SJSA1 (cell line): ENCODE results near the gene NR5A2. TPM values are rescaled to one million over a fixed set of nuclear protein-coding genes. Genes with fewer than 3 reads are reported as not detected.

Experiments
- DNase-seq, 2 experiments: peaks; one replicate each; pipeline ENCODE4 v3.0.0-alpha.2; 2015 to 2020; ENCODE audit warnings: low spot score in 2 of 2, low read depth in 1 of 2
- H3K27ac ChIP-seq: fragments of 250-450 bp; sonication (Bioruptor Pico); 2 replicates; pipeline ENCODE4 v1.5.1; 2020; ENCODE audit warnings: mild to moderate bottlenecking, moderate library complexity
- H3K27me3 ChIP-seq: fragments of 250-450 bp; sonication (Bioruptor Pico); replicated peaks from 2 replicates; pipeline ENCODE4 v1.5.1; 2020; ENCODE audit warnings: mild to moderate bottlenecking, moderate library complexity
- H3K36me3 ChIP-seq: fragments of 250-450 bp; sonication (Bioruptor Pico); 2 replicates; pipeline ENCODE4 v1.5.1; 2020; ENCODE audit warnings: mild to moderate bottlenecking
- H3K4me1 ChIP-seq: fragments of 250-450 bp; sonication (Bioruptor Pico); replicated peaks from 2 replicates; pipeline ENCODE4 v1.6.1; 2021; ENCODE audit warnings: mild to moderate bottlenecking
- H3K4me3 ChIP-seq: fragments of 250-450 bp; sonication (Bioruptor Pico); 2 replicates; pipeline ENCODE4 v1.5.1; 2020; ENCODE audit warnings: mild to moderate bottlenecking
- H3K9me3 ChIP-seq: fragments of 250-450 bp; sonication (Bioruptor Pico); replicated peaks from 2 replicates; pipeline ENCODE4 v1.5.1; 2020; ENCODE audit warnings: mild to moderate bottlenecking
- total RNA-seq: library from RNA; depleted of rRNA; stranded (reverse); fragments of >200 nt; shearing (Covaris generic); gene quantifications from 2 replicates; pipeline ENCODE4 v1.2.3, GENCODE V29; 2014

The NR5A2 gene
- total RNA-seq, 1 experiment from 2014 or later, result 0.03 TPM

- H3K4me1 ChIP-seq, result peaks cover 4% of the 10 kb centered on the region
- no peaks in the 10 kb centered on the region for H3K9me3 ChIP-seq
- H3K27ac ChIP-seq, result no peak overlapping the region
- H3K27me3 ChIP-seq, result no peaks in the 10 kb centered on the region
- no peak overlapping the region for H3K4me3 ChIP-seq
- DNase-seq, result no peak
- H3K36me3 ChIP-seq, result no peaks in the 10 kb centered on the region
Measured at GRCh38 chr1:200157715-200158114, 130.2 kb downstream of the NR5A2 start.

DNA sequence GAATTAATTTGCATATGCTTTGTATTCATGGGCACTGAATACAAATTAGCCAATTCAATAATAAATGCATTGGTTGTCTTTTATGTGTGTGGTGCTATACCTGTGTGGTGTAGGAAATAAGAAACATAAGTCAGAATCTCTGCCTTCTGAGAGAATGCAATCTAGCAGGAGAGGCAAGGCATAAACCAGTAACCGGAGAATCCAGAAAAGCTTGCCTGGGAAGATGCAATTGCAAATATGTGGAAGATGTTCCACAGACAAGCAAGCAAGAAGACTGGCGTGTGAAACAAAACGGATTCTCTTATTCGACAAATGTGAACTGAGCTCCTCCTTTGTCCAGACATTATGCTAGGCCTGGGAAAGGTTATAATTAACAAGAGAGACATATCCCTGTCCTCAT, 134.3 kb downstream of the NR5A2 start:
- Histone ChIP-seq H3K4me3 (no peak overlapping the region), H3K4me1 (no peaks in the 10 kb centered on the region), H3K27me3 (no peaks in the 10 kb centered on the region), H3K27ac (no peak overlapping the region), H3K36me3 (no peaks in the 10 kb centered on the region), H3K9me3 (no peaks in the 10 kb centered on the region)
- DNase-seq, result no peak

GRCh38 chr1:200162258-200162657, 134.7 kb downstream of the NR5A2 start:
- H3K4me1 ChIP-seq, result no peaks in the 10 kb centered on the region
- no peak for DNase-seq
- no peak overlapping the region for H3K27ac ChIP-seq
- no peaks in the 10 kb centered on the region for H3K36me3 ChIP-seq
- H3K4me3 ChIP-seq, result no peak overlapping the region
- no peaks in the 10 kb centered on the region for H3K27me3 ChIP-seq
- H3K9me3 ChIP-seq, result no peaks in the 10 kb centered on the region

GRCh38 chr1:200162877-200163276, 135.4 kb downstream of the NR5A2 start:
- no peak for DNase-seq
- H3K4me3 ChIP-seq, result no peak overlapping the region
- H3K36me3 ChIP-seq, result no peaks in the 10 kb centered on the region
- H3K27me3 ChIP-seq, result no peaks in the 10 kb centered on the region
- no peaks in the 10 kb centered on the region for H3K4me1 ChIP-seq
- no peak overlapping the region for H3K27ac ChIP-seq
- H3K9me3 ChIP-seq, result no peaks in the 10 kb centered on the region

- no peaks in the 10 kb centered on the region for H3K36me3 ChIP-seq
Measured at GRCh38 chr1:200163911-200164310, 136.4 kb downstream of the NR5A2 start.

DNA sequence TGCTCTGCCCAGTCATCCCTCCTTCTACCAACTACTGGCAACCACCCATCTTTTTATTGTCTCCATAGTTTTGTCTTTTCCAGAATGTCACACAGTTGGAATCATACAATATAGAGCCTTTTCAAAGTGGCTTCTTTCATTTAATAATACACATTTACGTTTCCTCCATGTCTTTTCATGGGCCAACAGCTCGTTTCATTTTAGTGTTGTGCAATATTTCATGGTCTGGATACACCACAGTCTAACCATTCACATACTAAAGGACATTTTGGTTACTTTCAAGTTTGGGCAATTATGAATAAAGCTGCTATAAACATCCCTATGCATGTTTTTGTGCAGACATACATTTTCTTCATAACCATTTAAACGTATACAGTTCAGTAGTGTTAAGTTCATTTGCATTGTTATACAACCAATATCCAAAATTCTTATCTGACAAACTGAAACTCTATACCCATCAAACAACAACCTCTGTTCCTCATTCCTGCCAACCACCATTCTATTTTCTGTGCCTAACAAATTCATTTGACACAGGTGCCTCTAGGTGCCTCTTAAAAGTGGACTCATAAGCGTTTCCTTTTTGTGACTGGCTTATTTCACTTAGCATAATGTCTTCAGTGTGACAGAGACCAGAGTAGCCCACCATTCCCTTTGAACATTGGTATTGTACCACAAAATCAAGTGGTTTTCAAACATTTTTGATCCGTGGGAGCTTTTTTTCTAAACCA, 138.1 kb downstream of the NR5A2 start:
- Histone ChIP-seq H3K36me3 (no peaks in the 10 kb centered on the region), H3K4me1 (no peaks in the 10 kb centered on the region), H3K9me3 (no peaks in the 10 kb centered on the region), H3K4me3 (no peak overlapping the region), H3K27me3 (no peaks in the 10 kb centered on the region), H3K27ac (no peak overlapping the region)
- DNase-seq, result no peak

More at GRCh38 chr1:200163911-200164310, 136.4 kb downstream of the NR5A2 start:
- no peaks in the 10 kb centered on the region for H3K9me3 ChIP-seq
- DNase-seq, result no peak
- H3K27me3 ChIP-seq, result no peaks in the 10 kb centered on the region
- no peak overlapping the region for H3K27ac ChIP-seq
- H3K4me1 ChIP-seq, result no peaks in the 10 kb centered on the region
- no peak overlapping the region for H3K4me3 ChIP-seq

- H3K27me3 ChIP-seq, result no peaks in the 10 kb centered on the region
- no peaks in the 10 kb centered on the region for H3K36me3 ChIP-seq
- H3K9me3 ChIP-seq, result no peaks in the 10 kb centered on the region
- H3K4me3 ChIP-seq, result no peak overlapping the region
- no peak for DNase-seq
- H3K27ac ChIP-seq, result no peak overlapping the region
- H3K4me1 ChIP-seq, result no peaks in the 10 kb centered on the region; the same call in 1 of the 2 replicates
Measured at GRCh38 chr1:200166411-200166810, 138.9 kb downstream of the NR5A2 start.

DNA sequence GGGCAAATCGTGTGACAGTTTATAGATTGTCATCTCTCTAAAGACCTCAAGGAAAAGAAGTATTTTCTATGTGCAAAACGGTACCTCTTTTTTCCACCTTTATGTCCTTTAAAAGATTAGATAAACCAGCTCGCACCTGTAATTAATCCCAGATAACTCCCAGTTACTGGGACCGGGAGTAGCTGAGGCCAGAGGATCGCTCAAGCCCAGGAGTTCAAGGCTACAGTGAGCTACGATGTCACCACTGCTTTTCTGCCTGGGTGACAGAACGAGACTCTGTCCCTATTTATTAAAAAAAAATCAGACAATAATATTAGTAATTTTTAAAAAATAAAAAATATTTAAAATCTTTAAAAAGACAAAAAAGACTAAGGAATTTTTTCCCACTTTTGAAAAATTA, 141.4 kb downstream of the NR5A2 start:
- H3K27ac ChIP-seq, result no peak overlapping the region
- H3K4me1 ChIP-seq, result peaks cover 22% of the 10 kb centered on the region
- H3K4me3 ChIP-seq, result no peak overlapping the region
- no peaks in the 10 kb centered on the region for H3K9me3 ChIP-seq
- no peak for DNase-seq
- H3K36me3 ChIP-seq, result no peaks in the 10 kb centered on the region
- no peaks in the 10 kb centered on the region for H3K27me3 ChIP-seq

DNA sequence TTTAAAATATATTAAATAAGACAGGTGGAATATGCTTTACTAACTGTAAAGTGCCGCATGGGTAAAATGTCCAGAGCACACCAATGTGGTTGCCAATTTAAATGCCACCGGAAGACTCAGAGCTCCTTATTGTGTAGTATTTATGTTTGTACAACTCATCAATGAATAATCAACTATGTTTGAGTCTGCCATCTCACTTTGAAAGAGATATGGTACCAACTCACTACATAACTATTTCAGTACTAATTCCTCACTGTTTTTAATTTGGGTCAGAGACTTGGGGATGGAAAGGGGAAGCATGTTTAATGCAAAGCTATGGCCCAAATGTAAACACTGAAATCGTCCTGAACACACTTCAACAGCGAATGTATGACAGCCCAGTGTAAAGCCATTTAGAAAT, 144.8 kb downstream of the NR5A2 start:
- Histone ChIP-seq H3K36me3 (no peaks in the 10 kb centered on the region), H3K4me3 (no peak overlapping the region), H3K27me3 (no peaks in the 10 kb centered on the region), H3K9me3 (no peaks in the 10 kb centered on the region), H3K27ac (peak overlapping the region; percentile 20), H3K4me1 (peaks cover 22% of the 10 kb centered on the region)
- peak in 1 of 2 experiments; percentile 82 for DNase-seq

GRCh38 chr1:200173097-200173618, 145.6 kb downstream of the NR5A2 start:
- H3K9me3 ChIP-seq, result no peaks in the 10 kb centered on the region
- peak overlapping the region; percentile 20 for H3K27ac ChIP-seq
- H3K4me1 ChIP-seq, result peaks cover 22% of the 10 kb centered on the region
- no peaks in the 10 kb centered on the region for H3K27me3 ChIP-seq
- no peak for DNase-seq
- H3K36me3 ChIP-seq, result no peaks in the 10 kb centered on the region
- H3K4me3 ChIP-seq, result no peak overlapping the region

DNA sequence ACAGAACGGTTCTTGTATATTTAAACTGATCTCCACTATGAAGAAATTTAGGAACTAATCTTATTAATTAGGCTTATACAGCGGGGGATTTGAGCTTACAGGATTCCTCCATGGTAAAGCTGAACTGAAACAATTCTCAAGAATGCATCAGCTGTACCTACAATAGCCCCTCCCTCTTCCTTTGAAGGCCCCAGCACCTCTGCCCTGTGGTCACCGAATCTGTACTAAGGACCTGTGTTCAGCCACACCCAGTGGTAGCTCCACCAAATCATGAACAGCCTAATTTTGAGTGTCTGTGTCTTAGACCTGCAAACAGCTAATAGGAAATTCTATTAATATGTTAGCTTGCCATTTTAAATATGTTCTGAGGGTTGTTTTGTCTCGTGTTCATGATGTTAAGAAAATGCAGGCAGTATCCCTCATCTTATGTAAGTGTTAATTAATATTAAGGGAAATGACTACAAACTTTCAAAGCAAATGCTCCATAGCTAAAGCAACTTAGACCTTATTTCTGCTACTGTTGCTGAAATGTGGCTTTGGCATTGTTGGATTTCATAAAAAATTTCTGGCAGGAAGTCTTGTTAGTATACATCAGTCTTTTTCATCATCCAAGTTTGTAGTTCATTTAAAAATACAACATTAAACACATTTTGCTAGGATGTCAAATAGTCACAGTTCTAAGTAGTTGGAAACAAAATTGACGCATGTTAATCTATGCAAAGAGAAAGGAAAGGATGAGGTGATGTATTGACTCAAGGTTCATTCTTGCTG, 147.2 kb downstream of the NR5A2 start:
- Histone ChIP-seq H3K9me3 (no peaks in the 10 kb centered on the region), H3K27me3 (no peaks in the 10 kb centered on the region), H3K36me3 (no peaks in the 10 kb centered on the region), H3K4me1 (peaks cover 32% of the 10 kb centered on the region), H3K4me3 (no peak overlapping the region), H3K27ac (no peak overlapping the region)
- no peak for DNase-seq

DNA sequence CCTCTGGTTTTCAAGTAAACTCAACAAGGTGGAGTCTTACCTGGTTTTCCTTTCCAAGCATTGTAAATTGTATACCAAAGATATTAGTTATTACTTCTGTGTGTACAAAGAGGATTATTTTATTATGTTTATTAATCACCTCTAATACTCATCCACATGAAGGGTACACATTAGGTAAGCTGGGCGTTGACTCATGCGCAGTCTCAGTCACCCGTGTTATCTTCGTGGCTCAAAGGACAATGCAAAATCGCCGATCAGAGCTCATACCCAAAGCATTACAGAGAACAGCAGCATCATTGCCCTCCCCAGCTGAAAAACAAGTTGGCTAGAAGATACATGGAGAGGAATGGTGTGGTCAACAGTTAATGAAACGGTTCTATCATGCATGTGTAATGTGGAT, 148.7 kb downstream of the NR5A2 start:
- Histone ChIP-seq H3K4me3 (no peak overlapping the region), H3K9me3 (no peaks in the 10 kb centered on the region), H3K27me3 (no peaks in the 10 kb centered on the region), H3K4me1 (peaks cover 47% of the 10 kb centered on the region), H3K27ac (no peak overlapping the region), H3K36me3 (no peaks in the 10 kb centered on the region)
- no peak for DNase-seq

DNA sequence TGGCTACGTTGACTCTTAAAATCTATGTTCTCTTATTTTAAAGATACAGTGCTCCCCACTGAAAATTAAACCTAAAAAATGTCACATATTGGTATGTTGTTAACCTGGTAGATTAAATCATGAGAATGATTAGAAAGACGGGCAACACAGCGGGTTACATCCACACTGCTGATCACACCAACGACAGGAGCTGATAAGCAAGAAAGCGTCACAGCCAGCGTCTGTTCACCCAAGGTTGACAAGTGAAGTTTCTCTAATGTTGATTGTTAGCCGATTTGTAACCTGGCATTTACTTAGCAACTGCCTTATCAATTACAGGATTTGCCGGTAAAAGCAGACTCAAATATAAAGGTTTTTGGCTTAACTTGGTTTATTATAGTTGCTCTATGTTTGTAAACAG, 149.3 kb downstream of the NR5A2 start:
- no peaks in the 10 kb centered on the region for H3K9me3 ChIP-seq
- no peak overlapping the region for H3K27ac ChIP-seq
- peaks cover 51% of the 10 kb centered on the region for H3K4me1 ChIP-seq
- DNase-seq, result no peak
- no peaks in the 10 kb centered on the region for H3K36me3 ChIP-seq
- H3K27me3 ChIP-seq, result no peaks in the 10 kb centered on the region
- no peak overlapping the region for H3K4me3 ChIP-seq

- DNase-seq, result no peak
Measured at GRCh38 chr1:200178340-200178739, 150.8 kb downstream of the NR5A2 start.

More at GRCh38 chr1:200178340-200178739, 150.8 kb downstream of the NR5A2 start:
- no peak overlapping the region for H3K4me3 ChIP-seq
- peaks cover 40% of the 10 kb centered on the region for H3K4me1 ChIP-seq
- H3K27ac ChIP-seq, result no peak overlapping the region
- no peaks in the 10 kb centered on the region for H3K36me3 ChIP-seq
- no peaks in the 10 kb centered on the region for H3K27me3 ChIP-seq
- H3K9me3 ChIP-seq, result no peaks in the 10 kb centered on the region
